HG03457 (cell line): ENCODE data around the gene DTYMK.
A peak's percentile ranks its signal among the peaks of the same experiment; 100 is the strongest.

ENCODE experiments used
- ATAC-seq: cut with Tn5 transposase; IDR thresholded peaks from one replicate; pipeline ENCODE4 v1.9.1; 2021; ENCODE audit warnings: moderate number of reproducible peaks; ENCODE audit not compliant: unreplicated experiment

DTYMK gene

GRCh38 chr2:241649927-241650326 lies 36.7 kb downstream of the DTYMK start:
- ATAC-seq = no peak

DNA sequence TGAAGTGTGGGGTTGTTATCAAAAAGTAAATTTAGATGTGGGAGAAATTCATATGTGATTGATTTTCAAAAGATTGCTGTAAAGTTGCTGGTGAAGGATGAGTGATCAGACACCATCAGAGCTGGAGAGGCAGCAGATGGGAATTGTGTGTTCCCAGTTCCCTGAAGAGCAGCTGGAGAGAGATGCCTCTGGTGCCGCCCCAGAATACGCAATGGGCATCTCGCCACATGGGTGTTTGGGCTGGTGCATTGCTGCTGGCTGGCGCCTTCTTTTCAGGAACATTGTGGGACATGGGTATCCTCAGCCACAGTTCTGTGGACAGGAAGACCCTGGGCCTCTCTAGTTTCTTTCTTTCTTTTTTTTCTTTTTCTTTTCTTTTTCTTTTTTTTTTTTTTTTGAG lies 37.2 kb downstream of the DTYMK start:
- ATAC-seq = no peak

- no peak for ATAC-seq
These were observed 38.2 kb downstream of the DTYMK start for GRCh38 chr2:241648453-241648852.

DNA sequence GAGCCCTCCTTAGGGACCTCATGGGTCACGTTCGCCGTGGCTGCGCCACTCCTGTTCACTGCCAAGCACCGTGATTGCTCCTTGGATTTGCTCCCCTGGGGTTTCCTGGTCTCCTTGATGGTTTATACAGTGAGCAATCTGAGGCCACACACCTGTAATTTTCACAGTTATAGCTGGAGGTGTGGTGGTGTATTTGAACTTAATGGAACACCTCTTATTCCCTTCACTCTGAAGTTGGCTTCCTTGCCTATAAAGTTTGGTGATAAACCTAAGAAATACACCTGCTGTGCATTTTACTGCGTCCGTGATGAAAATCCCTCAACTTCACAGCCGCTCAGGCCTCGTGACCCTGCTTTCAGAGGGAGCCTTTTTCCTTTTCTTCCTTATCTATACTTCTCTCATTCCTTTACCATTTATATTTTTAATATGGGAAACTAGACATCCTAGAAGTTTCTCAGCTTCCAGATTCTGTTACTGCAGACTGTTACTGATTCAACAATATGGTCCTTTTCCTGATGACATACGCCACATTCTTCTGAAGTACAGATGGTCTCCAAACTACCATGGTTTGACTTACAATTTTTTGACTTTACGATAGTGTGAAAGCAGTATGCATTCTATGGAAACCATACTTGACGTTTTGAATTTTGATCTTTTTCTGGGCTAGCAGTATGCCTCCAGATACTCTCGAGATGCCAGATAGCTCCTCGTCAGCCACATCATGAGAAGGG lies 40.5 kb downstream of the DTYMK start:
- ATAC-seq = no peak

- ATAC-seq = no peak
These were observed 41.3 kb downstream of the DTYMK start for GRCh38 chr2:241645056-241645914.

- ATAC-seq = no peak
These were observed 45.0 kb downstream of the DTYMK start for GRCh38 chr2:241641631-241642030.

DNA sequence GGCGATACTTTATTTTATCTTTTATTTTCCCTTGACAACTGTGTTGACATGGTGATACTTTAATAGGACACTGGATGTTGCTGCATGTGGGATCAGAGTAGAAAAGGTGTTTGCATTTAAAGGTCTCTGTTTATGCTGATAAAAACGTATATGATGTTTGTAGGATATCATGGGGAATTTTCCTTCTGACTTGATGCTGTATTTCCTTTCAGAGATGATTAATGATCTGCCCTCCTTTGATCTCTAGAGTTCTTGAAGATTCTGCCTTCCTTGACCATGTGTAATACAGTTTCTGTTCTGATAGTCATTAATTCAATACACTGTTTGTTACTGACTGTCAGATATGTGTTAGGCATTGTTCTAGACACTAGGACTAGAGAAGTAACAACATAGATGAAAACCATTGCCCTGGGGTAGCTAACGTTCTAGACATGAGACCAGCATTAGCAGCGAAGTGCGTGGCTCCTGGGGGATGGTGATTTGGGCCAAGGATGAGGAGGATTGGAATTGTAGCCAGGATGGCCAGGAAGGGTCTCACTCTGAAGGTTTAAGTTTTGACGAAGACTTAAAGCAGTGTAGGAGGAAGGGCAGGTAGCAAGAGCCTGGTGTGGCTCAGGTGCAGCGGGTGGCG lies 46.3 kb downstream of the DTYMK start:
- ATAC-seq = no peak

GRCh38 chr2:241639385-241639784 lies 47.2 kb downstream of the DTYMK start:
- no peak for ATAC-seq

DNA sequence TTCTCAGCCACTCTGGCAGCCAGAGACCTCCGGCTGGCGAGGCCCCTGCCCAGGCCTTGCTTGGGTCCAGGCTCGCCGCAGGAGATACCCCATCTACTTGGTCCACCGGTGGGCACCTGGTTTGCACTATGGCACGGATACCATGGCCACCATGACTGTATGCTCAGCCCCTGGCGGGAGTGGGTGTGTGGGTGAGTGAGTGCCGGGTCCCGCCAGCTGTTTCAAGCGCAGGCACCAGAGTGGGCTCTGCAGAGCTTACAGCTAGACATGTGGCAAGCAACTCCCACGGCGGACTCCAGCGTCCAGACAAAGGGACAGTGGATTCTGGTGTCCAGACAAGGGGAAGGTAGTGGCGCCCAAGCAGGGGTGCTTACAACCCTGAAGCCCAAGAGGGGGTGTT lies 47.7 kb downstream of the DTYMK start:
- no peak for ATAC-seq

GRCh38 chr2:241637795-241638660 lies 48.6 kb downstream of the DTYMK start:
- ATAC-seq = peak; percentile 13

GRCh38 chr2:241637018-241637794 lies 49.4 kb downstream of the DTYMK start, which contains the start of the genes ATG4B and THAP4:
ATG4B (plus strand) TSS chr2:241637693; CDS start chr2:241637715, 22 bp downstream.
THAP4 (minus strand) TSS chr2:241637158; CDS start chr2:241637017, 141 bp downstream.
- ATAC-seq = peak; percentile 48

- ATAC-seq = peak; percentile 19
These were observed 50.2 kb downstream of the DTYMK start for GRCh38 chr2:241636182-241637017.

DNA sequence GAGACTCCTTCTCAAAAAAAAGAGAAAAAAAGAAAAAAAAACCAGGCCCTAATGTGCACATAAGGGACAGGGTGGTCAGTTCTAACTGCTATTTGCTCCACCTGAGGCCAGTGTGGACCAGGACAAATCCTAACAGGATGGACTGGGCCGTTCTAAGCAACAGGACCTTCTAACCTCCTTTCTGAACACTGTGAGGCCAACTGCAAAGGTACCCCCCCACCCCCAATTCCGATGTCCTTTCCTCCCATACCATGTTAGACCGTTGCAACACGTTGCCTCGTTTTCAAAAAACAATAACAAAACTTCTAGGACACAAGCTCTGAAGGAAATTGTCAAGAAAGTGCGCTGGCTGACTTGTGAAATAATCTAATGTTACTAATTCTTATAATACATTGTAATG lies 50.9 kb downstream of the DTYMK start:
- no peak for ATAC-seq

- no peak for ATAC-seq
These were observed 53.1 kb downstream of the DTYMK start for GRCh38 chr2:241633561-241633960.

- no peak for ATAC-seq
These were observed 53.9 kb downstream of the DTYMK start for GRCh38 chr2:241632478-241633325.

DNA sequence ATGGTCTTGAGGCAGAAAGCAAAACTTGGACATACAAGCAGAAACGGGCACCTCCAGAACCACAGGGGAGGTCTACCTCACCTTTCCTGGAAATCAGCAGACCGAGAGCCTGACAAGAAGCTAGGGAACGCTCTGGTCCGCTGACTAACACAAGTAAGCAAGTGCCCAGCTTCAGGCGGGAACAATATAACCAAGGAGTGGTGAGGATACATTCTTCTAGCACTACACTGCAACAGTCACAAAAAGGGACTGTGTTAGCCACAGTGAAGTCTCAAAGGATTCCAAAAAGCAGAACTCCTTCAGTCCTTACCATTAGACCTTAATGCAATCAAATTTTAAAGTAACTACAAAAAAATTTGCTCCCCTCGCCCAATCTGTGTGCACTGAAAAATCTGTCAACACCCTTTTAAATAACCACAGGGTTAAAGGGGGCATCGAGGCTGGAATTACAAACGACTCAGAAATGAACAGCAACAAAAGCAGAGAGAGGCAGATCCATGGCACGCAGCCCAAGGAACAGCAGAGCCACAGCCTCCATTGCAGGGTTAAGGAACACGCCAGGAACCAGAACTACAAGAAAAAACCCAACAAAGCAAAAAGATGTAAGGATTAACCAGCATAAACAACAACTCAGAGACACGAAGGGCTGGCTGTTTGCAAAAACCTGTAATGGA lies 56.7 kb downstream of the DTYMK start:
- no peak for ATAC-seq

DNA sequence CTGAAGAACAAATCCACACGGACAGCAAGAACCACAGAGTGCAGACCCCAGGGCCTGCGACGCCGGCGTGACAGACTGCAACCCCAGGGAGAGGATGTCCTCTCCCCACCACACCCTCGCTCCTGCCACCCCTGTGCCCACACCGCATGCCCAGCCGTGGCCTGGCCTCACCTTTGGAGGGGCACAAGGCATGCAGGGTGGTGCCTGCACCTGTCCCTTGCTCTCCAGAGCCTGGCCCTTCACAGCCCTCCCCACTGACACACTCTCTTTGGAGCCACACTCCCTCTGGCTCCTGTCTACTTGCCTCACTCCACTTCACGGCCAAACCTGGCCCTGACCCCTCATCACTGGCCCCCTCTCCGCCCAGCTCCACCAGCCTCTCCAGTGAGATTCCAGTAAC lies 58.9 kb downstream of the DTYMK start:
- no peak for ATAC-seq
